Endothelial cell of umbilical vein (primary cell): ENCODE data around the gene DTX3. TPM values are rescaled to one million over a fixed set of nuclear protein-coding genes. Genes with fewer than 3 reads are reported as not detected.

Source experiments
- BruUV-seq: library from RNA; stranded (reverse); fragments of 400-500 nt; replicated peaks from 2 replicates; lab custom pipeline; 2021; lab: Mats Ljungman, UMichigan
- CTCF ChIA-PET: fragments of 300-600, 350-600 bp; sonication (Branson Sonifier 250); formaldehyde crosslinking; loops from one replicate; lab custom pipeline; 2021; ENCODE audit warnings: antibody characterized with exemption, inconsistent platforms; lab: Charles Lee
- POLR2A ChIA-PET: fragments of 300-600, 350-600 bp; sonication (Branson Sonifier 250); formaldehyde crosslinking; loops from one replicate; lab custom pipeline; 2021; ENCODE audit warnings: antibody characterized with exemption, inconsistent platforms; lab: Charles Lee
- DNase-seq: peaks from one replicate; pipeline ENCODE4 v3.0.0-alpha.2; 2011; ENCODE audit warnings: low read depth, low spot score
- FAIRE-seq: peaks from 2 replicates; lab custom pipeline; 2011; peaks lifted over from hg19 to GRCh38; lab: Jason Lieb, UNC
- H2AFZ ChIP-seq: 2 replicates; pipeline ENCODE4 v1.6.0; 2012; ENCODE audit warnings: low read depth, low read length, control low read depth, inconsistent platforms
- H3K27ac ChIP-seq: 2 replicates; pipeline ENCODE4 v1.5.1; 2011; ENCODE audit warnings: low read depth, mild to moderate bottlenecking, control low read depth, low read length, moderate library complexity; ENCODE audit not compliant: insufficient read depth
- H3K27me3 ChIP-seq, 2 experiments: 2 replicates each; pipeline versions ENCODE4 v1.6.0 to v1.6.1; 2011; ENCODE audit warnings: low read length in 2 of 2, mixed read lengths in 1 of 2; ENCODE audit not compliant: control insufficient read depth in 2 of 2, insufficient read depth in 2 of 2
- H3K36me3 ChIP-seq, 2 experiments: 2 replicates in 1 of 2; 3 replicates in 1 of 2; pipeline ENCODE4 v1.5.1; 2011; ENCODE audit warnings: low read length in 2 of 2, mild to moderate bottlenecking in 1 of 2, moderate library complexity in 1 of 2; ENCODE audit not compliant: control insufficient read depth in 2 of 2, insufficient read depth in 2 of 2; ENCODE audit errors: extremely low read depth in 1 of 2
- H3K4me1 ChIP-seq: 3 replicates; pipeline ENCODE4 v1.5.1; 2011; ENCODE audit warnings: mild to moderate bottlenecking, low read length; ENCODE audit not compliant: control insufficient read depth, insufficient read depth; ENCODE audit errors: extremely low read depth
- H3K4me2 ChIP-seq: 2 replicates; pipeline ENCODE4 v1.6.1; 2011; ENCODE audit warnings: low read length, control low read depth, mixed read lengths; ENCODE audit not compliant: insufficient read depth
- H3K4me3 ChIP-seq, 3 experiments: fragments of 200-600 bp in 1 of 3; sonication (generic), shearing (Covaris generic) in 1 of 3; replicated peaks in 1 of 3; 2 replicates each; pipeline ENCODE4 v1.5.1; 2011 to 2016; ENCODE audit warnings: control low read depth in 3 of 3, low read length in 3 of 3, mild to moderate bottlenecking in 2 of 3, inconsistent platforms in 1 of 3, low read depth in 1 of 3, moderate library complexity in 1 of 3; ENCODE audit not compliant: insufficient read depth in 1 of 3
- H3K79me2 ChIP-seq: 2 replicates; pipeline ENCODE4 v1.6.0; 2012; ENCODE audit warnings: low read length, inconsistent platforms; ENCODE audit not compliant: control insufficient read depth, insufficient read depth
- H3K9ac ChIP-seq: replicated peaks from 2 replicates; pipeline ENCODE3; 2011; ENCODE audit warnings: low read length, control low read depth; ENCODE audit not compliant: insufficient read depth; ENCODE audit errors: extremely low read depth
- H3K9me1 ChIP-seq: replicated peaks from 3 replicates; pipeline ENCODE4 v1.6.0; 2011; ENCODE audit warnings: mild to moderate bottlenecking, low read length; ENCODE audit not compliant: control insufficient read depth, insufficient read depth; ENCODE audit errors: extremely low read depth
- H3K9me3 ChIP-seq: replicated peaks from 2 replicates; pipeline ENCODE4 v1.5.1; 2012; ENCODE audit warnings: low read length, inconsistent platforms; ENCODE audit not compliant: control insufficient read depth, insufficient read depth
- H4K20me1 ChIP-seq: replicated peaks from 2 replicates; pipeline ENCODE3; 2011; ENCODE audit warnings: mild to moderate bottlenecking, low read length; ENCODE audit not compliant: control insufficient read depth, insufficient read depth; ENCODE audit errors: extremely low read depth
- EZH2 ChIP-seq: IDR thresholded peaks from 2 replicates; pipeline ENCODE4 v1.6.1; 2012; ENCODE audit warnings: borderline replicate concordance, low read depth, mild to moderate bottlenecking, moderate library complexity, low read length, inconsistent platforms; ENCODE audit not compliant: severe bottlenecking
- FOS ChIP-seq: IDR thresholded peaks from 2 replicates; pipeline ENCODE4 v1.6.1; 2011; ENCODE audit warnings: mild to moderate bottlenecking, low read length, moderate library complexity, borderline replicate concordance; ENCODE audit not compliant: insufficient read depth
- GATA2 ChIP-seq: IDR thresholded peaks from 2 replicates; pipeline ENCODE4 v1.7.0; 2011; ENCODE audit warnings: low read depth, mild to moderate bottlenecking, moderate library complexity, mixed read lengths, low read length; ENCODE audit not compliant: insufficient read length, insufficient read depth
- JUN ChIP-seq: IDR thresholded peaks from 2 replicates; pipeline ENCODE4 v1.6.1; 2011; ENCODE audit warnings: borderline replicate concordance, low read depth; ENCODE audit not compliant: insufficient read length, insufficient read depth
- MYC ChIP-seq: IDR thresholded peaks from one replicate; pipeline ENCODE4 v1.6.1; 2011; ENCODE audit warnings: mild to moderate bottlenecking, low read depth, low read length
- POLR2A ChIP-seq: IDR thresholded peaks from 2 replicates; pipeline ENCODE4 v1.6.1; 2012; ENCODE audit warnings: low read depth, mild to moderate bottlenecking, control low read depth, low read length
- POLR2AphosphoS5 ChIP-seq: IDR thresholded peaks from 2 replicates; pipeline ENCODE4 v1.6.1; 2012; ENCODE audit warnings: low read depth, mild to moderate bottlenecking, control low read depth, low read length, moderate library complexity; ENCODE audit not compliant: insufficient read depth
- dilution Hi-C: fragments of 300-500 bp; cut with MboI; formaldehyde crosslinking; loops from one replicate; pipeline ENCODE4 v1.15.0; 2019; ENCODE audit warnings: low sequenced_read_pairs; ENCODE audit not compliant: extremely low pct_ligation_motif_present
- intact Hi-C: fragments of 100-400 bp; cut with micrococcal nuclease; formaldehyde crosslinking; loops from one replicate; pipeline ENCODE4 v1.10.0; 2022
- polyA plus RNA-seq, 4 experiments: library from polyadenylated mRNA; depleted of rRNA in 3 of 4; stranded (reverse) in 3 of 4; unstranded in 1 of 4; fragments of >200 nt; gene quantifications; 2 replicates each; pipeline versions ENCODE4 v1.2.1 to v1.2.3, GENCODE V29; 2011 to 2012; ENCODE audit warnings: missing spikeins in 1 of 4
- total RNA-seq: library from RNA; stranded (reverse); gene quantifications from 2 replicates; pipeline ENCODE4 v1.2.3, GENCODE V29; 2021
- TF ChIP-seq, protein P1 (sequence below): IDR thresholded peaks from 2 replicates; pipeline ENCODE4 v1.6.1; 2011; ENCODE audit not compliant: insufficient read depth, insufficient read length
- TF ChIP-seq, protein P2 (sequence below), 2 donors: IDR thresholded peaks; 1 replicate in 1 of 2; 2 replicates in 1 of 2; pipeline ENCODE4 v1.5.1; 2011; ENCODE audit warnings: low read length in 2 of 2, mild to moderate bottlenecking in 2 of 2, moderate library complexity in 2 of 2, control low read depth in 1 of 2, inconsistent platforms in 1 of 2, low read depth in 1 of 2; ENCODE audit not compliant: insufficient read depth in 1 of 2; ENCODE audit errors: extremely low read depth in 1 of 2

The DTX3 gene
- total and polyA plus RNA-seq, 2 donors (not counting 3 experiments of a cell fraction or from before 2014, with no cell fraction given) = 34.5 to 51.4 TPM

DNA sequence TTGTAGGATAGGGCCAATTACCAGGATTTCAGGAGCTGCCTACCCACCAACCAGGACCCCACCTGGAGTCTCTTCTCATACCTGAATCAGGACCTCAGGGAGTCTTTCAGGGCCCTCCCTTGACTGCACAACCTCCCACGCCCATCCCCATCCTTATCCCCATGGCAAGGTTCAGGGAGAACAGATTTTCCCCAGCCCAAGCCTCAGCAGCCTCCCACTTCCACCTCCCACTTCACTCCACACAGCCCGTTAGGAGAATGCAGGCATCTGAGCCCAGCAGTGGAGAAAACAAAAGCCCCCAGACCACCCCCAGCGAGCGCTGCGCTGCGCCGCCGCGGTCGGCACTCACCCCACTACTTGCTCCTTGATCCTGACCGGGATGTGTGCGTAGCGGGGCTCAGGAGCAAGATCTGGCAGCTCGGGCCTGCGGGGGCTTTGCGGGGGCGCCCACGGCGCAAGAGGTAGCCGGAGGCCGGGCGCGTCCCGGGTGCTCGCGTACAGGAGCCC, 27.0 kb downstream of the DTX3 start:
- H2AFZ ChIP-seq = no peak overlapping the region
- intact Hi-C loops = no loop called here
- no peak overlapping the region for H3K27ac ChIP-seq
- H3K9ac ChIP-seq = no peak overlapping the region
- no TSS peak for BruUV-seq
- H3K4me1 ChIP-seq = no peaks in the 10 kb centered on the region
- H3K36me3 ChIP-seq = no peaks in the 10 kb centered on the region
- no peak overlapping the region for H3K4me3 ChIP-seq
- no peak overlapping the region for H3K4me2 ChIP-seq
- DNase-seq = no peak
- dilution Hi-C loops = no loop called here
- H3K9me3 ChIP-seq = no peaks in the 10 kb centered on the region
- ChIA-PET CTCF (interaction anchor here (6.8 kb wide), 1 partner anchor 48 kb away, joined by 126 read pairs; no protein-coding TSS in a partner anchor), POLR2A (no interaction called here)
- TF ChIP-seq FOS (no peak), JUN (no peak), EZH2 (no peak), MYC (no peak), POLR2A (no peak), POLR2AphosphoS5 (no peak), GATA2 (no peak)
- TF ChIP-seq, protein P1, sequence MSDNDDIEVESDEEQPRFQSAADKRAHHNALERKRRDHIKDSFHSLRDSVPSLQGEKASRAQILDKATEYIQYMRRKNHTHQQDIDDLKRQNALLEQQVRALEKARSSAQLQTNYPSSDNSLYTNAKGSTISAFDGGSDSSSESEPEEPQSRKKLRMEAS = no peak
- TF ChIP-seq, protein P2, sequence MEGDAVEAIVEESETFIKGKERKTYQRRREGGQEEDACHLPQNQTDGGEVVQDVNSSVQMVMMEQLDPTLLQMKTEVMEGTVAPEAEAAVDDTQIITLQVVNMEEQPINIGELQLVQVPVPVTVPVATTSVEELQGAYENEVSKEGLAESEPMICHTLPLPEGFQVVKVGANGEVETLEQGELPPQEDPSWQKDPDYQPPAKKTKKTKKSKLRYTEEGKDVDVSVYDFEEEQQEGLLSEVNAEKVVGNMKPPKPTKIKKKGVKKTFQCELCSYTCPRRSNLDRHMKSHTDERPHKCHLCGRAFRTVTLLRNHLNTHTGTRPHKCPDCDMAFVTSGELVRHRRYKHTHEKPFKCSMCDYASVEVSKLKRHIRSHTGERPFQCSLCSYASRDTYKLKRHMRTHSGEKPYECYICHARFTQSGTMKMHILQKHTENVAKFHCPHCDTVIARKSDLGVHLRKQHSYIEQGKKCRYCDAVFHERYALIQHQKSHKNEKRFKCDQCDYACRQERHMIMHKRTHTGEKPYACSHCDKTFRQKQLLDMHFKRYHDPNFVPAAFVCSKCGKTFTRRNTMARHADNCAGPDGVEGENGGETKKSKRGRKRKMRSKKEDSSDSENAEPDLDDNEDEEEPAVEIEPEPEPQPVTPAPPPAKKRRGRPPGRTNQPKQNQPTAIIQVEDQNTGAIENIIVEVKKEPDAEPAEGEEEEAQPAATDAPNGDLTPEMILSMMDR (IDR thresholded peaks at IDR 0.05; ENCODE audit: extremely low read depth in 1 of 2, insufficient read depth in 1 of 2, low read depth in 1 of 2, low read length in 2 of 2) = no peak
- peaks cover 35 to 52% of the 10 kb centered on the region in 2 experiments for H3K27me3 ChIP-seq
- H3K79me2 ChIP-seq = no peaks in the 10 kb centered on the region
- H3K9me1 ChIP-seq = no peaks in the 10 kb centered on the region
- H4K20me1 ChIP-seq = no peaks in the 10 kb centered on the region
- FAIRE-seq = no peak
